ENCODE results near the gene ARPIN. TPM values are rescaled to one million over a fixed set of nuclear protein-coding genes. Genes with fewer than 3 reads are reported as not detected.

The ARPIN gene
- total RNA-seq, 1 experiment from 2014 or later, result 3.5 TPM

DNA sequence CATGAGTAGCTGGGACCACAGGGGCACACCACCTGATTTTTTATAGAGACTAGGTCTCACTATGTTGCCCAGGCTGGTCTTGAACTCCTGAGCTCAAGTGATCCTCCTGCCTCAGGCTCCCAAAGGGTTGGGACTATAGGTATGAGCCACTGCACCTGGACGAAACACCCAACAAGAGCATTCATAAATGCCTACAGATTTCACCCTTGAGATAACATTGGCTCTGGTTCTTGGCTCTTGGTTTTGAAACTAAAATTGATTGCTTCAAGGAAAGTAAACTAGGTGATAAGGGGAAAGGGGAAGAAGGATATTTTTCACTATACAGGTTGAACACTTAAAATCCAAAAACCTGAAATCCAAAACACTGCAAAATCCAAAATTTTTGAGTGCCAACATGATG lies 29.2 kb downstream of the ARPIN start:
- Mint-ChIP-seq H3K27ac (no peak overlapping the region), H3K36me3 (peaks cover 21% of the 10 kb centered on the region), H3K4me1 (no peaks in the 10 kb centered on the region), H3K4me3 (no peak overlapping the region), H3K9me3 (no peaks in the 10 kb centered on the region), H3K27me3 (ENCODE audit: low read depth) (no peaks in the 10 kb centered on the region)
- CTCF ChIA-PET, result interaction anchor here (1.0 to 1.5 kb wide), 3 partner anchors 9 to 122 kb away, joined by 3 to 4 read pairs (median 3); no protein-coding TSS in a partner anchor
- no peak for DNase-seq (ENCODE audit: low spot score)
- POLR2A ChIA-PET, result no interaction called here
- TF ChIP-seq ZBTB21 (CRISPR knock-in tag; IDR thresholded peaks at IDR 0.05; ENCODE audit: borderline replicate concordance) (no peak), AR (CRISPR knock-in tag; IDR thresholded peaks at IDR 0.05) (no peak), ZNF416 (CRISPR knock-in tag; IDR thresholded peaks at IDR 0.05) (no peak), FOXK1 (CRISPR knock-in tag; IDR thresholded peaks at IDR 0.05) (no peak), ERG (CRISPR knock-in tag; IDR thresholded peaks at IDR 0.05) (no peak), ATF6 (CRISPR knock-in tag; IDR thresholded peaks at IDR 0.05) (no peak), GRHL2 (CRISPR knock-in tag; IDR thresholded peaks at IDR 0.05; ENCODE audit: insufficient replicate concordance, severe bottlenecking) (no peak), TP53 (CRISPR knock-in tag; IDR thresholded peaks at IDR 0.05) (no peak), HMGA2 (CRISPR knock-in tag; IDR thresholded peaks at IDR 0.05) (no peak)
- TF ChIP-seq, protein P1, sequence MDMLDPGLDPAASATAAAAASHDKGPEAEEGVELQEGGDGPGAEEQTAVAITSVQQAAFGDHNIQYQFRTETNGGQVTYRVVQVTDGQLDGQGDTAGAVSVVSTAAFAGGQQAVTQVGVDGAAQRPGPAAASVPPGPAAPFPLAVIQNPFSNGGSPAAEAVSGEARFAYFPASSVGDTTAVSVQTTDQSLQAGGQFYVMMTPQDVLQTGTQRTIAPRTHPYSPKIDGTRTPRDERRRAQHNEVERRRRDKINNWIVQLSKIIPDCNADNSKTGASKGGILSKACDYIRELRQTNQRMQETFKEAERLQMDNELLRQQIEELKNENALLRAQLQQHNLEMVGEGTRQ (CRISPR knock-in tag; IDR thresholded peaks at IDR 0.05), result no peak
- TF ChIP-seq, protein P2, sequence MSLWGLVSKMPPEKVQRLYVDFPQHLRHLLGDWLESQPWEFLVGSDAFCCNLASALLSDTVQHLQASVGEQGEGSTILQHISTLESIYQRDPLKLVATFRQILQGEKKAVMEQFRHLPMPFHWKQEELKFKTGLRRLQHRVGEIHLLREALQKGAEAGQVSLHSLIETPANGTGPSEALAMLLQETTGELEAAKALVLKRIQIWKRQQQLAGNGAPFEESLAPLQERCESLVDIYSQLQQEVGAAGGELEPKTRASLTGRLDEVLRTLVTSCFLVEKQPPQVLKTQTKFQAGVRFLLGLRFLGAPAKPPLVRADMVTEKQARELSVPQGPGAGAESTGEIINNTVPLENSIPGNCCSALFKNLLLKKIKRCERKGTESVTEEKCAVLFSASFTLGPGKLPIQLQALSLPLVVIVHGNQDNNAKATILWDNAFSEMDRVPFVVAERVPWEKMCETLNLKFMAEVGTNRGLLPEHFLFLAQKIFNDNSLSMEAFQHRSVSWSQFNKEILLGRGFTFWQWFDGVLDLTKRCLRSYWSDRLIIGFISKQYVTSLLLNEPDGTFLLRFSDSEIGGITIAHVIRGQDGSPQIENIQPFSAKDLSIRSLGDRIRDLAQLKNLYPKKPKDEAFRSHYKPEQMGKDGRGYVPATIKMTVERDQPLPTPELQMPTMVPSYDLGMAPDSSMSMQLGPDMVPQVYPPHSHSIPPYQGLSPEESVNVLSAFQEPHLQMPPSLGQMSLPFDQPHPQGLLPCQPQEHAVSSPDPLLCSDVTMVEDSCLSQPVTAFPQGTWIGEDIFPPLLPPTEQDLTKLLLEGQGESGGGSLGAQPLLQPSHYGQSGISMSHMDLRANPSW (CRISPR knock-in tag; conservative IDR thresholded peaks at IDR 0.05; ENCODE audit: low read depth), result no peak
- ATAC-seq, result no peak

DNA sequence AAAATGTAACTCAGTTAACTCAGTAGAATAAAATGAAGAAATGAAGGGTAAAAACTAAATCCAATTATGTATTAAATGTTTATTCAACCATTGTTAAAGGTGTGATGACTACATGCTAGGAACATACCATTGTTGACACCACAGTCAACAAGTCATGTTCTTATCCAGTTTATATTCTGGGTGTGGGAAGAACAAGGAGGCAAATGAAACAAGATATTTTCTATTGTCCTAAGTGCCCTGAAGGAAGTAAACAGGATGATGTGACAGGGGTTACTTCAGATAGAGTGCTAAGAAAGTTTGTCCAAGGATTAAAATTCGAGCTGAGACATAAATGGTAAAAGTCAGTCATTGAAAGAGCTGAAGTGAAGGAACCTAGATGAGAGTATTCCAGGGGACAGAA lies 32.0 kb downstream of the ARPIN start:
- Mint-ChIP-seq H3K27ac (no peak overlapping the region), H3K9me3 (no peaks in the 10 kb centered on the region), H3K27me3 (ENCODE audit: low read depth) (no peaks in the 10 kb centered on the region), H3K4me1 (no peaks in the 10 kb centered on the region), H3K4me3 (no peak overlapping the region), H3K36me3 (peaks cover 23% of the 10 kb centered on the region)
- CTCF ChIA-PET, result no interaction called here
- POLR2A ChIA-PET, result no interaction called here
- ATAC-seq (no peak), DNase-seq (ENCODE audit: low spot score) (no peak)
- TF ChIP-seq TP53 (CRISPR knock-in tag; IDR thresholded peaks at IDR 0.05), result no peak
- TF ChIP-seq ATF6 (CRISPR knock-in tag; IDR thresholded peaks at IDR 0.05), result no peak
- no peak for TF ChIP-seq ZNF263 (CRISPR knock-in tag; IDR thresholded peaks at IDR 0.05; ENCODE audit: low read depth)
- TF ChIP-seq ERG (CRISPR knock-in tag; IDR thresholded peaks at IDR 0.05), result no peak
- no peak for TF ChIP-seq ESRRA (CRISPR knock-in tag; IDR thresholded peaks at IDR 0.05; ENCODE audit: borderline replicate concordance)
